Activated B cell treated with CpG ODN at 0.5 μM for 24 hours (primary cell): ENCODE measurements around the gene POR. TPM values are rescaled to one million over a fixed set of nuclear protein-coding genes. Genes with fewer than 3 reads are reported as not detected.

Experiments used
- ATAC-seq: fragments of 200-7000 bp; cut with Tn5 transposase; one replicate; pipeline ENCODE4 v1.10.0; 2021; ENCODE audit warnings: low read depth, mild to moderate bottlenecking, moderate library complexity
- CTCF ChIA-PET: fragments of 350-600 bp; sonication (Branson Sonifier 250); formaldehyde crosslinking; loops from one replicate; lab custom pipeline; 2021; ENCODE audit warnings: antibody characterized with exemption; lab: Charles Lee
- POLR2A ChIA-PET: fragments of 350-600 bp; sonication (Branson Sonifier 250); formaldehyde crosslinking; loops from one replicate; lab custom pipeline; 2021; ENCODE audit warnings: antibody characterized with exemption; lab: Charles Lee
- DNase-seq: peaks from one replicate; pipeline ENCODE4 v3.0.0; 2022
- H3K27ac Mint-ChIP-seq: one replicate; pipeline ENCODE4 v1.8.0; 2020; ENCODE audit warnings: mixed read lengths
- H3K27me3 Mint-ChIP-seq: one replicate; pipeline ENCODE4 v1.8.0; 2021; ENCODE audit warnings: mixed read lengths
- H3K36me3 Mint-ChIP-seq: one replicate; pipeline ENCODE4 v1.8.0; 2021; ENCODE audit warnings: low read depth, mixed read lengths
- H3K4me1 Mint-ChIP-seq: one replicate; pipeline ENCODE4 v1.8.0; 2021; ENCODE audit warnings: mixed read lengths
- H3K4me3 Mint-ChIP-seq: one replicate; pipeline ENCODE4 v1.8.0; 2020; ENCODE audit warnings: mild to moderate bottlenecking, mixed read lengths
- H3K9me3 Mint-ChIP-seq: one replicate; pipeline ENCODE4 v1.8.0; 2020; ENCODE audit warnings: mixed read lengths
- intact Hi-C: fragments of 100-400 bp; cut with micrococcal nuclease; formaldehyde crosslinking; loops from one replicate; pipeline ENCODE4 v1.15.1; 2024
- total RNA-seq: library from RNA; stranded (reverse); gene quantifications from 2 replicates; pipeline ENCODE4 v1.2.3, GENCODE V29; 2022
- TF ChIP-seq, protein P1 (sequence below): fragments of 200-600 bp; IDR thresholded peaks from one replicate; pipeline ENCODE4 v1.8.0; 2022; ENCODE audit warnings: antibody characterized with exemption, mild to moderate bottlenecking

Gene POR
- total RNA-seq, 1 donor from 2014 or later = 63.5 TPM

DNA sequence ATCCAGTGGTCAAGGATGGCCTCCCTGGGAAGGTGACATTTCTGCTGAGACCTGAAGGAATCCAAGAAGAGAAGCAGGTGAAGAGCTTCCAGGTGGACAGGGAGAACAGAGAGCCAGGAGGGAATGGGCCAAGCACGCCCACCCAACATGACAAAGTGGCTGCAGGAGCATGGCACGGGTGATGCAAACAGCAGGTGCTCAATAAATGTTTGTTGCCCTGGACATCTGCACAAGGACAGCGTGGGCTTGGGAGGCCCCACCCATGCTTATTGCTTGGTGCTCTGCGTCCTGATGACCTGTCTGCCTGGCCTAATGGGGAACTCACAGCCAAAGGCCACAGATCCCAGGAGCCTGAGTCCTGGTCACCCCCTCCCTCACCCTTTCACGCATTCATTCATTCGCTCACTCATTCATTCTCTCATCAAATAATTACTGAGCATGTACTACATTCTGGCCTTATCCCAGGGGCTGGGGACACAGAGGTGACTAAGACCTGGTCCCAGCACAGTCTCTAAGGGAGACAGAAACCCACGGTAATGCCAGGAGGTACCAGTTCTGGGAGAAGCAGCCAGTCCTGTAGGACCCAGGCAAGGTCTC is 23.0 kb upstream of the POR start:
- intact Hi-C loops = no loop called here
- Mint-ChIP-seq H3K4me3 (no peak overlapping the region), H3K4me1 (no peaks in the 10 kb centered on the region), H3K27ac (no peak overlapping the region), H3K36me3 (peaks cover 24% of the 10 kb centered on the region), H3K9me3 (no peaks in the 10 kb centered on the region), H3K27me3 (no peaks in the 10 kb centered on the region)
- TF ChIP-seq, protein P1, sequence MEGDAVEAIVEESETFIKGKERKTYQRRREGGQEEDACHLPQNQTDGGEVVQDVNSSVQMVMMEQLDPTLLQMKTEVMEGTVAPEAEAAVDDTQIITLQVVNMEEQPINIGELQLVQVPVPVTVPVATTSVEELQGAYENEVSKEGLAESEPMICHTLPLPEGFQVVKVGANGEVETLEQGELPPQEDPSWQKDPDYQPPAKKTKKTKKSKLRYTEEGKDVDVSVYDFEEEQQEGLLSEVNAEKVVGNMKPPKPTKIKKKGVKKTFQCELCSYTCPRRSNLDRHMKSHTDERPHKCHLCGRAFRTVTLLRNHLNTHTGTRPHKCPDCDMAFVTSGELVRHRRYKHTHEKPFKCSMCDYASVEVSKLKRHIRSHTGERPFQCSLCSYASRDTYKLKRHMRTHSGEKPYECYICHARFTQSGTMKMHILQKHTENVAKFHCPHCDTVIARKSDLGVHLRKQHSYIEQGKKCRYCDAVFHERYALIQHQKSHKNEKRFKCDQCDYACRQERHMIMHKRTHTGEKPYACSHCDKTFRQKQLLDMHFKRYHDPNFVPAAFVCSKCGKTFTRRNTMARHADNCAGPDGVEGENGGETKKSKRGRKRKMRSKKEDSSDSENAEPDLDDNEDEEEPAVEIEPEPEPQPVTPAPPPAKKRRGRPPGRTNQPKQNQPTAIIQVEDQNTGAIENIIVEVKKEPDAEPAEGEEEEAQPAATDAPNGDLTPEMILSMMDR = no peak
- CTCF ChIA-PET = no interaction called here
- POLR2A ChIA-PET = interaction anchor here (0.6 to 0.7 kb wide), 2 partner anchors 53 to 820 kb away, joined by 3 read pairs; no protein-coding TSS in a partner anchor
- no peak for ATAC-seq
- no peak for DNase-seq

DNA sequence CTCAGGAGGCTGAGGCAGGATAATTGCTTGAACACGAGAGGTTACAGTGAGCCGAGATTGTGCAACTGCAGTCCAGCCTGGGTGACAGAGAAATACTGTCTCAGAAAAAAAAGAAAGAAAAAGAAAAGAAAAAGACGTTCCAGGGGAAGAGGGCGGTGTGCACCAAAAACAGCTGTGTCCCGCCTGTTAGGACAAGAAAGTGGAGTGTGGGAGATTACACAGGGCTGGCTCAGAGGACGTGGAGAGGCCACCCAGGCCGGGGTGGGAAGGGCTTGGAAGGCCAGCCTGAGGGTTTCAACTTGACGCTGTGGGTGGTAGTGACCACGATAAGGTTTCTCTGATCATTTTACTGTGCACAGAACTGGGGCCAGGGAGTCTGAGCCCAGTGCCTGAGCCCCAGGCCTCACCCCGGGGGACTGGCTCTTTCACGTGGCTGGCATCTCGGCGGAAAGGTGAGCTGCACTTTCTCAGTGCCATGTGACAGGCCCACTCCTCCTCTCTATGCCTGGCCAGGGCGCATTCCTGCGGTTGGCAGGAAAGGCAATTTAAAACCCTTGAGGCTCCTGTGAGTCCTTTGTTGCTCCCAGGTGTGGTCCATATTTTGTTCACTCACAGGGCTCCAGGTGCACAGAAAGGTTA is 22.2 kb upstream of the POR start:
- Mint-ChIP-seq H3K27ac (no peak overlapping the region), H3K27me3 (no peaks in the 10 kb centered on the region), H3K4me1 (no peaks in the 10 kb centered on the region), H3K36me3 (peaks cover 19% of the 10 kb centered on the region), H3K4me3 (no peak overlapping the region), H3K9me3 (no peaks in the 10 kb centered on the region)
- ChIA-PET CTCF (no interaction called here), POLR2A (interaction anchor here (0.6 kb wide), 1 partner anchor 54 kb away, joined by 3 read pairs; no protein-coding TSS in a partner anchor)
- ATAC-seq (no peak), DNase-seq (no peak)
- intact Hi-C loops = no loop called here
- TF ChIP-seq, protein P1 = no peak

DNA sequence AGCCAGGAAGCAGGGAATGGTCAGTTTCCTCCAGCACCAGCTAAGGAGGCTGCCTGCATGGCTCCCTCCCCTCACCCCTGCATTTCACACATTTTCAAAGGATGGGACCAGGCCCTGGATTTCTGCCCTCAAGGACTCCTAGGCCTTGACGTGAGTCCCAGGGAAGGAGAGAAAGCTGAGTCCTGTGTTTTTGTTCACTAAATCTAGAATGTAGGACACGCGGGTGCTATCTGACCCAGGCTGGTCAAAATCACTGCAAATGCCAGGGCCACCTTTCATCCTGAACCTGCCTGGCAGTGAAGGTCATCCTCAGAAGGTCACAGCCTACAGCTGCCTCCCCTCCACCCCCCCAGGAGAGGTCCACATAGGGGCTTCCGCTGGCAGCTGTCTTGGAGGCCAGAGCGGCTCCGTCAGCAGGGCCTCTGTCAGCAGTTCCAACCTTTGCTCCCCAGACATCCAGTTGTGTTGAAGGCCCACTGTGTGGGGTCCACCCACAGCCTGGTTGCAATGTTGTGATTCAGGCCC is 18.1 kb upstream of the POR start:
- H3K27ac Mint-ChIP-seq = no peak overlapping the region
- no peak for ATAC-seq

DNA sequence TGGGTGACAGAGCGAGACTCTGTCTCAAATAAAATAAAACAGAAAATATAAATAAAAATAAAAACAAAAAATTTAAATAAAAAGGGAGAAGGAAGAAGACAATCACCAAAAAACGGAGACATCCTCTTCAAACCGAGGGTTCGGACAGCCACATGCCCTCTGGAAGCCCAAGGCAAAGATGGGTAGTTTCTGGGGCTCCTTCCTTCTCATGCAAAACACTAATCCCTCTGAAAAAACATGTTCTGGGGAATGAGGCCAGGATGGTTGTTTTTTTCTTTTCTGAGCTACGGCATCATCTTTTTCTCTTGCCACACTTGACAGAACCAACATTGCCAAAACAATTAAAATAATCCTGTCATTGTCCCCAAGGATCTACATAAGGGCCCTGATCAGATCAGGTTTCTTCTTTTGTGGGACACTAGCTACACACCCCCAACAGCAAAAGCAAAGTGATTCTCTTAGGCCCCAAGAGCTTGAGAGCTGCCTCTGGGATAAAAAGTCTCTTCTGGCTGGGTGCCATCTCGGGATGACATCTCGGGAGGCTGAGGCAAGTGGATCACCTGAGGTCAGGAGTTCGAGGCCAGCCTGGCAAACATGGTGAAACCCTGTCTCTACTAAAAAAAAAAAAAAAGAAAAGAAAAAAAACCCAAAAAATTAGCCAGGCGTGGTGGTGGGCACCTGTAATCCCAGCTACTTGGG is 14.2 kb upstream of the POR start:
- intact Hi-C loops = no loop called here
- Mint-ChIP-seq H3K4me1 (peaks cover under 1% of the 10 kb centered on the region), H3K27ac (no peak overlapping the region), H3K4me3 (no peak overlapping the region), H3K27me3 (no peaks in the 10 kb centered on the region), H3K36me3 (no peaks in the 10 kb centered on the region), H3K9me3 (no peaks in the 10 kb centered on the region)
- TF ChIP-seq, protein P1 = no peak
- no peak for DNase-seq
- ATAC-seq = no peak
- POLR2A ChIA-PET = no interaction called here
- CTCF ChIA-PET = no interaction called here

More for the DNA sequence above, 18.1 kb upstream of the POR start:
- ChIA-PET POLR2A (no interaction called here), CTCF (no interaction called here)
- no peak for DNase-seq
- intact Hi-C loops = no loop called here
- Mint-ChIP-seq H3K36me3 (no peaks in the 10 kb centered on the region), H3K4me3 (no peak overlapping the region), H3K9me3 (no peaks in the 10 kb centered on the region), H3K4me1 (no peaks in the 10 kb centered on the region), H3K27me3 (no peaks in the 10 kb centered on the region)
- TF ChIP-seq, protein P1 = no peak
